CMK (cell line): Measurements from ENCODE around the gene MEAF6.

Experiments used
- DNase-seq: peaks from one replicate; pipeline ENCODE4 v3.0.0-alpha.2; 2010; ENCODE audit warnings: low read depth

MEAF6 gene

GRCh38 chr1:37484325-37485051, 30.1 kb downstream of the MEAF6 start:
- DNase-seq: no peak

- no peak for DNase-seq
Measured at GRCh38 chr1:37483785-37484184, 30.8 kb downstream of the MEAF6 start.

- DNase-seq: no peak
Measured at GRCh38 chr1:37482796-37483744, 31.5 kb downstream of the MEAF6 start.

GRCh38 chr1:37482004-37482785, 32.4 kb downstream of the MEAF6 start:
- DNase-seq: no peak

GRCh38 chr1:37481289-37482003, 33.1 kb downstream of the MEAF6 start:
- no peak for DNase-seq

- no peak for DNase-seq
Measured at GRCh38 chr1:37480581-37481288, 33.8 kb downstream of the MEAF6 start.

GRCh38 chr1:37480125-37480466, 34.5 kb downstream of the MEAF6 start:
- no peak for DNase-seq

GRCh38 chr1:37479255-37480124, 35.1 kb downstream of the MEAF6 start:
- no peak for DNase-seq

- DNase-seq: no peak
Measured at GRCh38 chr1:37478890-37479254, 35.7 kb downstream of the MEAF6 start.

- no peak for DNase-seq
Measured at GRCh38 chr1:37478451-37478881, 36.1 kb downstream of the MEAF6 start.

- DNase-seq: no peak
Measured at GRCh38 chr1:37477946-37478345, 36.6 kb downstream of the MEAF6 start.

GRCh38 chr1:37477198-37477931, 37.2 kb downstream of the MEAF6 start:
- peak; percentile 68 for DNase-seq

- no peak for DNase-seq
Measured at GRCh38 chr1:37476460-37477197, 37.9 kb downstream of the MEAF6 start.

GRCh38 chr1:37476087-37476452, 38.5 kb downstream of the MEAF6 start:
- DNase-seq: no peak

- DNase-seq: no peak
Measured at GRCh38 chr1:37475380-37476086, 39.0 kb downstream of the MEAF6 start.

- no peak for DNase-seq
Measured at GRCh38 chr1:37474697-37475379, 39.7 kb downstream of the MEAF6 start.

- DNase-seq: peak; percentile 85
Measured at GRCh38 chr1:37474046-37474696, 40.4 kb downstream of the MEAF6 start, which contains the start of gene ZC3H12A. TSS of gene ZC3H12A (plus strand) at chr1:37474580. CDS start at chr1:37475497, 917 bp downstream.
